Epithelial cell of proximal tubule (primary cell): Measurements from ENCODE around the gene RERE. TPM values are rescaled to one million over a fixed set of nuclear protein-coding genes. Genes with fewer than 3 reads are reported as not detected.
A peak's percentile ranks its signal among the peaks of the same experiment; 100 is the strongest.

ENCODE experiments used
- DNase-seq: peaks from one replicate; pipeline ENCODE4 v3.0.0-alpha.2; 2011; ENCODE audit warnings: low read depth
- H3K4me3 ChIP-seq: 2 replicates; pipeline ENCODE4 v1.5.1; 2011; ENCODE audit warnings: low read depth, mild to moderate bottlenecking, low read length
- total RNA-seq: library from RNA; depleted of rRNA; stranded (reverse); fragments of >200 nt; gene quantifications from 2 replicates; pipeline ENCODE4 v1.2.3, GENCODE V29; 2015
- TF ChIP-seq, protein P1 (sequence below): conservative IDR thresholded peaks from 2 replicates; pipeline ENCODE4 v1.5.1; 2012; ENCODE audit warnings: low read depth, mild to moderate bottlenecking, low read length

RERE gene
- total RNA-seq, 1 donor from 2014 or later, result 18.0 TPM

DNA sequence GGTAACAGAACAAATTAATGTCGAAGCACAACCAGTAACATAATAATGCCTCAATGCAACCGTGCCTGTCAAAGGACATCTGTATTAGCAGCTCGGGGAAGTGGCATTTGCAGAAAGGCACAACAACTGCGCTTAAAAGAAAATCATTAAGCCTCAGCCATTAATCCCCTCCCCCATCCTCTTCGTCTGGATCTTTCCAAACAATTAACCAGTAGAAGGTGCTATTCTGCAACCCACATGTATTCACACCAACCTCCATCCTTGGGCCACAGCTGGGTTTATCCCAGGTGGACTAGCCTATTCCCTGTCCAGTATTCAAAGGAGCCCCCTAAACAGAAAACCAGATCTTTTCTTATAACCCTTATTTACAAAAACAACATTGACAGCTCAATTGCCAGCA lies 2.6 kb downstream of the RERE start:
- H3K4me3 ChIP-seq, result no peak overlapping the region
- DNase-seq, result no peak
- TF ChIP-seq, protein P1, sequence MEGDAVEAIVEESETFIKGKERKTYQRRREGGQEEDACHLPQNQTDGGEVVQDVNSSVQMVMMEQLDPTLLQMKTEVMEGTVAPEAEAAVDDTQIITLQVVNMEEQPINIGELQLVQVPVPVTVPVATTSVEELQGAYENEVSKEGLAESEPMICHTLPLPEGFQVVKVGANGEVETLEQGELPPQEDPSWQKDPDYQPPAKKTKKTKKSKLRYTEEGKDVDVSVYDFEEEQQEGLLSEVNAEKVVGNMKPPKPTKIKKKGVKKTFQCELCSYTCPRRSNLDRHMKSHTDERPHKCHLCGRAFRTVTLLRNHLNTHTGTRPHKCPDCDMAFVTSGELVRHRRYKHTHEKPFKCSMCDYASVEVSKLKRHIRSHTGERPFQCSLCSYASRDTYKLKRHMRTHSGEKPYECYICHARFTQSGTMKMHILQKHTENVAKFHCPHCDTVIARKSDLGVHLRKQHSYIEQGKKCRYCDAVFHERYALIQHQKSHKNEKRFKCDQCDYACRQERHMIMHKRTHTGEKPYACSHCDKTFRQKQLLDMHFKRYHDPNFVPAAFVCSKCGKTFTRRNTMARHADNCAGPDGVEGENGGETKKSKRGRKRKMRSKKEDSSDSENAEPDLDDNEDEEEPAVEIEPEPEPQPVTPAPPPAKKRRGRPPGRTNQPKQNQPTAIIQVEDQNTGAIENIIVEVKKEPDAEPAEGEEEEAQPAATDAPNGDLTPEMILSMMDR, result peak; percentile 57

DNA sequence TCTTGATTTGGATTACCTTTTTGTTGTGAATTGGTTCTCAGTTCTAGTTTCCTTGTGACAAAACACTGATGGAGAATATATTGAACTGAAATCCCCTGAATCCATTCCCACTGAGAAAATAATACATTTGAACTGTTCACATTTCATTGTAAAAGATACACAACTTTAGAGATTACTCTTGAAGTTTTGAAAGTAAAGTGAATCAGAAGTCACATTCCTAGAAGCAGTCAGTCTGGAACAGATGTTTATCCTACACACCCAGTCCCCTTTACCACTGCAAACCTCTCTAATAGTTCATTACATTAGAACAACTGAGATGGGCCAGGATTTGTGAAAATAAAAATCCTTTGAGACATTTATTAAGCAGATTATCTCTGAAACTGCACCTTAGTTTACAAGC lies 3.4 kb downstream of the RERE start:
- no peak for DNase-seq
- TF ChIP-seq, protein P1, result no peak
- no peak overlapping the region for H3K4me3 ChIP-seq

- no peak overlapping the region for H3K4me3 ChIP-seq
Observed at GRCh38 chr1:8813016-8813763, 4.2 kb downstream of the RERE start.

DNA sequence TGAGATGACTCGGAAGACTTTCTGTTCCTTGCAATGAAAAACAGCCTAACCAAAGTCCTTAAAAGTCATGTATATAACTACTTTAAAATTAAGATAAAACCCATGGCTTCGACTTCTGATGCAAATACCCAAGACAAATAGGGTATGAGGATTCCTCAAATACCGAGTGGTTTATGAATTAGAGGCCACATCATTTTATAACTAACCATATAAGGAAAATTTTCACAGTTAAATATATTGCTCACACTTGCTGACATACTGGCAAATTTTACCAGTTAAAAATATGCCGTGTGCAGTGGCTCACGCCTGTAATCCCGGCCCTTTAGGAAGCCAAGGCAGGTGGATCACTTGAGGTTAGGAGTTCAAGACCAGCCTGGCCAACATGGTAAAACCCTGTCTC lies 5.4 kb downstream of the RERE start:
- TF ChIP-seq, protein P1, result no peak
- H3K4me3 ChIP-seq, result no peak overlapping the region
- no peak for DNase-seq

More at GRCh38 chr1:8813016-8813763, 4.2 kb downstream of the RERE start:
- DNase-seq, result no peak
- TF ChIP-seq, protein P1, result no peak

GRCh38 chr1:8810987-8811386 lies 6.5 kb downstream of the RERE start:
- no peak overlapping the region for H3K4me3 ChIP-seq
- DNase-seq, result no peak
- TF ChIP-seq, protein P1, result no peak

- no peak for DNase-seq
- no peak overlapping the region for H3K4me3 ChIP-seq
- TF ChIP-seq, protein P1, result no peak
Observed at GRCh38 chr1:8809342-8809736, 8.1 kb downstream of the RERE start.

DNA sequence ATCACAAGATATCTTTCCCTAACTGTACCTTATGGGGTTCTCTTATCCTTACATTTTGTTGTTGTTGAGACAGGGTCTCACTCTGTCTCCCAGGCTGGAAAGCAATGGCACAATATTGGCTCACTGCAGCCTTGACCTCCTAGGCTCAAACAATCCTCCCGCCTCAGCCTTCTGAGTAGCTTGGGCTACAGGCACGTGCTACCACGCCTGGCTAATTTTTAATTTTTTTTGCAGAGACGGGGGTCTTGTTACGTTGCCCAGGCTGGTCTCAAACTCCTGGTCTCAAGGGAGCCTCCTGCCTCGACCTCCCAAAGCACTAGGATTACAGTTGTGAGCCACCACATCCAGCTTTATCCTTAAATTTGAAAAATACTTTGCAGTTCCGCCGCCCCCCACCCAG lies 10.4 kb downstream of the RERE start:
- no peak overlapping the region for H3K4me3 ChIP-seq
- no peak for DNase-seq
- TF ChIP-seq, protein P1, result no peak
